ENCODE data around the gene CD40LG.

Gene CD40LG

DNA sequence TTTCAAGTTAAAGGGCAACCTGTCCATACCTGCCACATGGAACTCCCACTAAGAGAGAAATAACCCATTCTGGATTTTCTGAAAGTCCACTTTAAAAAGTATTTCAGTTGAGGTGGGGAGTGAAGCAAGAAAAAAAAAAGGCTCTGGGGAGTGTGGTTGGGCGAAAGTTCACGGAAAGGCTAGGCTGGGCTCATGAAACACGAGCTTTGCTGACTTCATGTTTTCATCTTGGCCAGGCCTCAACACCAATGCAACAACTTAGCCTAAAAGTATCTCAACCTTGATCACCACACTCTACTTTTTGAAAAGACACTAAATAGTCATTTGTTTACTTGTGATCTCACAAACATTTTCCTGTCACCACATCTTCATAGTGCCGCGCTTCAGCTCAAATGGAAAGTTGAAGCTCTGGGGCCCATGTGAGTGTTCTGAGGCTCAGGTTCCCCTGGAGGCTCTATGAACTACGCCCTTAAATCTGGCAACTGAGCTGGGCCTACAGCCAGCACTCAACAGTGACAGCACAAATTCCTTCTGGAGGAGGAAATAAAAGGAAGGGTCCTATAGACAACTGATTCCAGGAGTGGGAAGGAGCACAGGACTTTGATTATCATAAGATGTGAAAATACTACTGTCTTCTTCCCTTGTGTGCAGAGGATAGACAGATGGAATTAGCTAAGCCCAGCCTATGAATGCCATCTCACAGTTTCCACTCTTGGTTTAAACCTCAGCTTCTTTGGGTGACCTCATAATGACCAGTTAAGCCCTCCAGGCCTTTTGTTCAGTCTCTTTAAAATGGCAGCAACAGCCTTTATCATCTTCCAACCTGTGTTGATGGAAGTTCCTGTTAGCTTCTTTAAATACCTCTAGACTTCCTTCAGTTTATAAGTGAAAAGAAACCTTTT, 5.1 kb downstream of the CD40LG start:
- peak; percentile 42 to 46 for ATAC-seq

DNA sequence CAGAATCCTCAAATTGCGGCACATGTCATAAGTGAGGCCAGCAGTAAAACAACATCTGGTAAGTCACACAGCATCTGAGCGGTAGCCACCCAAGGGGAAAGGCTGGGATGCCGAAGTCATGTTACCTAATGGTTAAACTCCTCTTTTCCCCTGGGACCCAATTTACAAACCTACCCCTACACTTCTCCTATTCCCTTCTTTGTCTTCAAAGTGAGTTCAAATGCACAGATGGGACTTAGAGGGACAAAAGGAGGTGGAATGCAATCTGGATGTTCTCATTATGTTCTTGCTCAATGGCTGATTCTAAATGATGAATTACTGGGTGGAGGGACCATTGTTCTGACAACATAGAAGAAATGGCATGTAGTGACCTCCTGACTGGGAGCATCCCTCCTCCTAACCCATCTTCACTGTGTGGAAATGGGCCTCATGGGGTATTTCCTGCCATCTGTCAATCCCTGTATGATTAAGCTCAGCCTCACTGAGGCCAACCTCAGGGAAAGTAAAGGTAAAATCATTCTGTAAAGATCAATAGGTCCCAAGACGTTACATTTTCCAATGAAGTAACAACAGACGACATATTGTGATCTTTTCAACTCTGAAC, 8.5 kb downstream of the CD40LG start:
- ATAC-seq: no peak

DNA sequence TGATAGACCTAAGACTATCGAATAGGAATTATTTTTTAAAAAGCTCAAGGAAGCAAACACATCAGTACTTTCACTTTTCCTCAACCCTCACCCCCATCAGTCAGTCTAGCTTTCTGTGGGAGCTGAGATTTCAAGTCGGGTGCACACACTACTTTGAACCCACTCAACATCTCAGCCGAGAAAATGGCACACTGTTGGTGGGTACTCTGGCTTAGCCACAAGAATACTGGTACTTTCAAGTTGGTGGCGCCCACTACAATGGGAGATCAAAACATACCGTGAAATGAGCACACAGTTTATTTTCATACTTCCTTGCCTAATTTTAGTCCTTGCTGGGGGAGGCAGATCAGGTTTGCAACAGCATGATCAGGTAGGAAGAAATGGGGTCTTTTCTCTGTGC, 10.2 kb downstream of the CD40LG start:
- no peak for ATAC-seq

DNA sequence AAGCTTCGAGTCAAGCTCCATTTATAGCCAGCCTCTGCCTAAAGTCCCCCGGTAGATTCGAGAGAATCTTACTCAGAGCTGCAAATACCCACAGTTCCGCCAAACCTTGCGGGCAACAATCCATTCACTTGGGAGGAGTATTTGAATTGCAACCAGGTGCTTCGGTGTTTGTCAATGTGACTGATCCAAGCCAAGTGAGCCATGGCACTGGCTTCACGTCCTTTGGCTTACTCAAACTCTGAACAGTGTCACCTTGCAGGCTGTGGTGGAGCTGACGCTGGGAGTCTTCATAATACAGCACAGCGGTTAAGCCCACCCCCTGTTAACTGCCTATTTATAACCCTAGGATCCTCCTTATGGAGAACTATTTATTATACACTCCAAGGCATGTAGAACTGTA, 11.2 kb downstream of the CD40LG start:
- no peak for ATAC-seq

DNA sequence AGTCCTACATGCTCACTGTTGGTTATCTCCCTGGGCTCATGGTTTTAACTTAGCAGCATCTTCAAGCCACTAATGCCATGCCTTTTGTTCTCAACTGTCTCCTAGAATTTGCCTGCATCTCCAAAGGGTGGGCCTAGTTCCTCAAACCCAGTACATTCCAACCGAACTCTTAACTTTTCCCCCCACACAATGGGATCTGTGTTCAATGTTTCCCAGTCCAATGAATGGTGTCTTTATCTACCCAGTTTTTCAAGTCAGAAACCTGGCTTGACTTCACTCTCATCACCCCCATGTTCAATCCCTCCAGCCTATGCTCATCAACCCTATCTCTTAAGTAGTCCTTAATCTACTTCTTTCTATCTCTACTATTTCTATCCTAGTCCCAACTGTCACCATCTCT, 12.9 kb downstream of the CD40LG start:
- no peak for ATAC-seq

DNA sequence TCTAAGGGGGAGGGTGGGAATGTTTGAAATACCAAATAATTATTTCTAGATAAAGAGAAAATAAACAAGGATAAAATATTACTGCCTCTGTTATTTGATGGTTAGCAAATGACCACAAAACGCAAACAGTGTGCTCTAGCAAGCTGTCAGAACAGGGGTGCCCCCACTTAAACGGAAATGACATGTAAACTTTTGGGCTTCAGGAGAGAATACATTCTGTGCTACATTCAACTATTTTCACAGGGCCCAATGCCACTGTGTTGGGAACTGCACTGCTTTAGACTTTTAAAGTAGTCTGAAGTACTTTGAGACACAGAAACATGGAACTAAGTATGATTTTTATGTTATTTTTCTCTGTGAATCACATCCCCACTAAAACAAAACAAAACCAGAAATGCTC, 14.1 kb downstream of the CD40LG start:
- no peak for ATAC-seq

DNA sequence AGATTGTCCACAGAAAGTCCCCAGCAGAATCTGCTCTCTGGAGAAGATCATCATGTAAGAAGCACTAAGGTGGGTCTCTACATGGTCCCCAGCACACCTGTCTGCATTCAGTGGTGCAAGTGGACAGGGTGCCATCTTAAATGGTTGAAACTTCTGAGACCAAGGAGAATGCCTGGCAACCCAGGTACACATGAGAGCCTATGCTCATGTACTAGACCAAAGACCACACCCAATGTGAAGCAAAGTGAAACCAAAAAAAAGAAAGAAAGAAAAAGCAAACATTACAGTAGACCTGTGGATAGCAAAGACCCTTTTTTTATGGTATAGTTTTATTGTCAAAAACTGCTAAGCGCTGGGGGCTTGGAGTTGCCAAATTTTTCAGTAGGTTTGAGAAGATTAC, 15.0 kb downstream of the CD40LG start:
- ATAC-seq: peak in 1 of 2 donors; percentile 38

DNA sequence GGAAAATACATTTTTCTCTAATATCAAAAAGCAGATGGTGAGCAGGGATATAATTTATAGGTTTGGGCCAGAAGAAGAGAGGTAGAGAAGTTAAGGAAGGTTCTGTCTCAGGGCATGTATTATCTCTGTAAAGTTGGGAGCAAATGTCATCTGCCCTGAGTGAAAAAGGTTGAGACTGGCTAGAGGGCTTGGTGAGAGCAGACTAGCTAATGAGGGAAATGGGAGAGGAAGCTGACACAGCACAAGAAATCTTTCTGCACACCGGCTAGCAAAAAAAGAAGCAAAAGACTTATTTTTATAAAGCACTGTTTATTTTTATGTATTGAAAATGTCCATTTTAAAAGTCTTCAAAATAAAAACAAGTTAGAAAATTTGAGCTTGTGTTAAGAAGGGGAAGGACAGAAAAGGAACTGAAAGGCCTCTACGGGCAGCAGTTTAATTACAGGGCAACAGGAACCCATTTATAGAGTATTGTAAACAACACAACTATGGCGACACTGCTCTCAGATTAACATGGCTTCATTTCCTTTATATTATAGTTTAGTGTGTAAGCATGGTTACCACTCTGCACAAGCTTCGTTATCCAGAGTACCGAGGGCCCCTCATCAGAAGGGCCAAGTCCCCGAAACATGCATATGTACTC, 17.4 kb downstream of the CD40LG start:
- no peak for ATAC-seq

DNA sequence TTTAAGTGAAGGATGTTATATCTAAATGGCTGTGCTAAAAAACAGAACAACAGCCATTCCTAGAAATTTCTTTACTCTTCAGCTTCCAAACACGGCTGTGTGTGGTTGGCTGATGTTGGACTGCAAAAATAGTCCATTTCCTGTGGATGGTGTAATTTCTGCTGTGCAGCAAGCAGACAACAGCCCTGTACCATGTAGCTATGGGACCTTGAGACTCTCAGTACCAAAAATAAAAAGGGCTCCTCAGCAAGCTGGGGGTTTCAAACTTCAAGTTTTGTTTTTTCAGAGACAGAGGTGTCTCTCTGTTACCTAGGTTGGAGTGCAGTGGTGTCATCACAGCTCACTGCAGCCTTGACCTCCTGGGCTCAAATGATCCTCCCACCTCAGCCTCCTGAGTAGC, 18.1 kb downstream of the CD40LG start:
- no peak for ATAC-seq

DNA sequence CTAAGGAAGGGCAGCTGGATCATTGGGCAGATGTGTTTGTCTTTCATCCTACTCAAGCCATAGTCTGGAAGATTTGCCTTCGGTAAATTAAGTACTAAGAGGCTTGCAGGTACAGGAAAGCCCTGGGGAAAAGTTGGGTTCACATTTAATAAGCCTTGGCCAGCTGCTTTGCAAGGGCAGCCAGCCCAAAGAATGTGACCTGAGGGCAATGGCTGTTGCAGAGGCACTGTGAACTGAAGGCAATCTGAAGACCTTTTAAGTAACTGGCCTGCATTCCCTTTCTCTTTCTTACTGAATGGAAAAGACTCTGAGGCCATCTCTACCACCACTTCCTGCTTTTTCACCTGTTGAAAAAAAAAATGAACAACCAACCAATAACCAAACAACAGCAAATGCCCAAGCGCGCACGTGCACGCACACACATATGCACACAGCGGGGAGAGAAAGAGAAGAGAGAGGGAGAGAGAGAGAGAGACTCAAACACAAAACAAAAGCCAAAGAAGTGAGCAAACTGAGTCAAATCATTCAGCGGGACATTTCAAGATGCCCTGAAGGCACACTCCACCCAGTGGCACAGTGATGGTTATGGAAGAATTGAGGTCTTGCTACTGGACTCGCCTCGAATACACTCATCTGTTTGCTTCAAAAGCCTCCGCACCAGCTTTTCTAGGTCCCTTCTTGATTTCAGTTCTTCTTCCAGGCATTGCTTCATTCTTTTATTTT, 19.6 kb downstream of the CD40LG start:
- ATAC-seq: no peak

DNA sequence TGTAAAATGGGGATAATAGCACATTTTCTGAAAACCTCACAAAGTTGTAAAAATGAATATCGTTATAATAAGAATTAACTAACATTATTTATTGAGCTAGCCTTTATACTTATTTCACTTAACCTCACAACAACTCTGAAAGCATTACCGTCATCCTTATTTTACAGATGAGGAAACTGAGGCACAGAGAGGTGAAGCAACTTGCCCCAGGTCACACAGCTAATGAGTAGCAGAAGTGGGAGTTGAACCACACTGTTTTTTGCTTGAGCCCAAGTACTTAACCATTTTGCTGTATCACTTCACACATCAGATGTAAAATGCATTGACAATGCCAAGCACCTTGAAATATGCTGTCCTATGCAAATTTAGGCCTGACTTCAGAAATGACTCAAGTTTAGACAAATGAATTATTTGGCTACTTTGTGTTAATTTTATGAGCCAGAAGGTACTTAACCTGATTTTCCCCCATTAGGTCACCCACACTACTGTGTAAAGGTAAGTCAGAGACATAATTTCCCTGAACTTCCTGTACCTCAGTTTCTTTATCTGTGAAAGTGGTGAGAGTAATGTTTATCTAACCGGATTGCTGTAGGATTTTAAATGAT, 23.1 kb downstream of the CD40LG start:
- ATAC-seq: peak; percentile 30 to 55

DNA sequence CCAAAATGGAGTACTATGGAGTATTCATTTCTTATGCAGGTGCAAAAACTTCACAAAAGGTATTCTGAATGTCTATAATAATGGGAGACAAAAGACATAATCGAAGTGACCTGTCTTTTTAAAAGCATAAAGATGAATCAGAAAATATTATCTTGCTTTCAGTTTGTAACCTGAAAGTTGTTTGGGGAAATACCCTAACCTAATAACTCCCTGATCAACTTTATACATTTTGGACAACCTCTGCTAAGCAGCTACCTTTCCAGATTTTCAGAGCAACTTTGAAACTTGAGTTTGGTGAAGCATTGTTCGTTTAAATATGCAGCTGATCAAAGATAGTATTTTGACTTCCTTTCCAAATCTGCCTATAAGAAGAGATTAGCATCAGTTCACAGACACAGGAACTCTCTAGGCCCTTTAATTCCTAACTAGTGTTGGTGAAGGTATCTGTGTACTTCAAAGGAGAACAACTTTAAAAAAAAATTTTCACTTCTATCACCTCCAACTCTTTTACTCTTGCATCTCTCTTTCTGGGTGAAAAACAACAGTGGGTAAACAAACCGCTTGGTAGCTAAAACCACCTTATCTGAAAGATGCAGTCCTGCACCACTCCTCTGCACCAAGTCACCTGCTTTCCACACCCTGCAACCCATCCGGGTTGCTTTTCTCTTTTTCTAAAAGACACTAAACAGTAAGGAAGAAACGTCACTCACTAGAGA, 26.5 kb downstream of the CD40LG start:
- ATAC-seq: peak; percentile 47 to 57

DNA sequence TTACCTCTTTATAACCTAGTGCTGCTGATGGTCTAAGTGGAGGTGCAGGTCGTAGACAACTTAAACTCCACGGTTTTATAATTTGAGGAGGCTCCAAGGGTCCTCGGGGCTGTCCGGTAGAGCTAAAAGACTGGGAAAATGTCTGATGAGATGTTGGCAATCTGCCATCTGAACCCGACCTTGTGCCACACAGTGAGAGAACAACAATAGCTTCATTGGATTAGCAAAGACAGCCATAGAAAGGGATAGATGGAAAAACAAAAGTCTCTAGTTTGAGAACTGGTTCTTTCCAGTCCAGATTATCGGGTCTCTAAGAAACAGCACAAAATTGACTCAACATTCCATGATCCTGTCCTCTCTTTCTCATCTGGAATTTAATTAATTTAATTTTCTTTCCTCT, 31.6 kb downstream of the CD40LG start:
- ATAC-seq: no peak

DNA sequence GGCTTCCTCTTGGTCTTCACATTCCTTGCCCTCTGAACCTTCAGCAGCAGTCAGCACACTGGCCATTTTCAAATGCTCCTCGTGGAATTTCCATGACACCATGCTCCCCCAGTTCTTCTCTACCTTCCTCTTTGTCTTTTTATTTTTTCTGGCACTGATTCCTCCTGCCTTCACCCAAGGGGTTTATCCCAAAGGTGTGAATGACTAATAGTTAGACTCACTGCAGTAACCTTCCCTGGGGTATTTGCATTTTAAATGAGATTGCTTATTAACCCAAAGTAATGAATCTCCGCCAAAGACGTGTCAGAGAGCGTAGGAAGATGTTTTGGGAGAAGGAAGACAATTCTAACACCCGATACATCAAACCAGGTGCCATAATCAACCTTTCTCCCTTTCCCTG, 36.2 kb downstream of the CD40LG start:
- ATAC-seq: no peak

DNA sequence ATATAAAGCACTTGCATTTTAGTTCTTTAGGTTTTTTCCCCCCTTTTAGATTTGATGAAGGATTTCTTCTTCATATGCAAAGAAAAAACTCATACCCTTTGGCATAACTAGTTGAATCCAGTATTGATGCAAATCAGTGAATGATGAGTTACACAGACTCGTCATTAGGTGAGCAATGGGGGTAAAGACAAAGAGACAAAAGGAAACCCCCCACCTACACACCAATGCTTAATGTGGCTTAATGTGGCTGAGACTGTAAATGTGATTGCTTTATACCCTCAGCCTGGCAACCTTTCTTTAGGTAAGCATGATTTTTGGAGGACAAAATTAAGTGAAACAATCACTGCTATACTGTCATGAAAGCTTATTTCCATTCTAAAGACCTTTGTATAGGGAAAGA, 39.5 kb downstream of the CD40LG start:
- peak; percentile 94 to 96 for ATAC-seq

DNA sequence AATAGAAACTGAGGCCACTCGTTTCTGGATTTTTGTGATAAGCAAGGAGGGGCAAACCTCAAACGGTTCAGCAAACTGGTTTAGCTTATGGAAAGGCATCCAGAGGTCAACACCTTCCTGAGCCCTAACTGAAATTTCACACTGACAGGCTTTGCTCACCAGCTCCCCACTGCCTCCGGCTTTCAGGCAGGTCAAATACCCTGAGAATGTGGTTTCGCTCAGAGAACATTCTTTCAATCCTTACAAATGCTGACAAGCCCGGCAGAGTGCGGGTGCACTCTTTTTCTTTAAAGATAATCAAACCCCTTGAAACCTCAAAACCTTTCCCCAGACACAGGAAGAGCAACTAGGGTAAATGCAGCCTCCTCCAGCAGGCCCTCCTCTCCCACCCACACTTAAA, 41.5 kb downstream of the CD40LG start:
- no peak for ATAC-seq

DNA sequence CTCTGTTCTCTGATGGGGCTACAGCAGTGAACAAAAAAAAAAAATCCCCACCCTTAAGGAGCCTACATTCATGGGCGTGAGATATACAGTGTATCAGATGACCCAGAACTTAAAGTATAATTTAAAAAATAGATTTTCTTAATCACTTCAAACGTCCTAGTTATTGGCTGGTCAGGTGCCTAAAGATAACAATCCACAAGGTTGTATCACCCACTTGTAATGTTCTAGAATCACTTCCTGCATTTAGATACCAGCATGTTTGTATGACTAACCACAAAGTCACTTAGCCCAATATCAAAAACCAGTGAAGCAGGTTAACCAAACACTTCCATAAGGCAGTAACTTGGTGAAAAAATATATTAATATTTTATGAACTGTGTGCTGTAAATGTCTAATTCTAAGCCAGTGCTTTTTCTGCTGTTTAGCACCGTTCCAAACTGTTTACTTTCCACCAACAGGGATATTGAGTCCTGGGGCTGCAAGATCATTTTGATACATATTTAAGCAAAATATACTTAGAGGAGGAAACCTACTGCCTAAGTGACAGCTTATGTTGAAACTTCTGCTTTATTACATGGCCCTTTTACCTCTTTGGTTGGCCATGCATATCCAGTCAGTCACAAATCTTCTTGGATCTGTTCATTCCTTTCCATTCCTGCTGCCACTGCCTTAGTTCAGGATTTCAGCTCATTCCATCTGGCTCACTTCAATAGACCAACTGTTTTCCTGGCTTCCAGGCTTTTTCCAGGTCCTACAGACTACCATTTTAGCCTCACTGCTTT, 43.3 kb downstream of the CD40LG start:
- ATAC-seq: peak in 1 of 2 donors; percentile 12

DNA sequence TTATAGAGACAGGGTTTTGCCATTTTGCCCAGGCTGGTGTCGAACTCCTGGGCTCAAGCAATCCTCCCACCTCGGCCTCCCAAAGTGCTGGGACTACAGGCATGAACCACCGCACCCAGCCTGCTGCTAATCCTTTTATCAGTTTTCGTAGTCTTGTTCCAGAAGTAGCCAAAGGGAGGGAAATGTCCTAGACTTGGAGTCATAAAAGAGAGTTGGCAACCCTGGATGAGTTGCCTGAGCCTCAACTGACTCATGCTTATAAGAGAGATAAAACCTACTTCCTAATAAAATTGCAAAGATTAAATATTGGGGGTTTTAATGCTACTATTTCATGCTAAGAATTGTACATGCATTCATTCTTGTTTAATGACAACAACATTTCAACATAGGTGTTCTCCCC, 44.3 kb downstream of the CD40LG start:
- ATAC-seq: no peak

DNA sequence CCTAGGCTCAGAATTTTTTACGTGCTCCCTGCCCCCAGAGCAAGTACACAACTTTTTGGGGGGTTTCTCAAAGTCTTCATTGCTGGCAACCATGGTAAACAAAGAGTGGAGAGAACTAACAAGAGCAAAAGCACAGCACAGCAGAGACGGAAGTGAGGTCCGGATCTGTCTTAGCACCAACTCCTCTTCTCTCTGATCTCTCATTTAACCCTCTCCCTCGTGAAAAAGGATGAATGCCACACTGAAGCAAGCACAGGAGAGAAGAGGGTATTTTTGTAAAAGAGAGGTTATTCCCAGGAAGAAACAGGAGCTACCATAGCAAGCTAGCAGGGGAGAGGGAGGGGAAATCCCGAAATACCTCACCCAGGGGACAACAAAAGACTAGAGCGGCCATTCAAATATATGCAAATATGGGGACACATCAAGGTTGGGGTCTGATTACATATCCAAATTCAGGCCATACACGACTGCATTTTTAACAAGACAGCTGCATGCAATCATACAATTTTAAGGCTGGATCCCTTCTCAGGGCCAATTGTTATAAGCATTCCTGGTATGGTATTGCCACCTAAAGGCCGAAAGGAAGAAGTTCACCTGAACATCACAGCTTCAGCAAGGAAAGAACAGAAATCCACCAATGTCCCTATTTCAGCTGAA, 46.6 kb downstream of the CD40LG start:
- ATAC-seq: peak; percentile 70 to 80

DNA sequence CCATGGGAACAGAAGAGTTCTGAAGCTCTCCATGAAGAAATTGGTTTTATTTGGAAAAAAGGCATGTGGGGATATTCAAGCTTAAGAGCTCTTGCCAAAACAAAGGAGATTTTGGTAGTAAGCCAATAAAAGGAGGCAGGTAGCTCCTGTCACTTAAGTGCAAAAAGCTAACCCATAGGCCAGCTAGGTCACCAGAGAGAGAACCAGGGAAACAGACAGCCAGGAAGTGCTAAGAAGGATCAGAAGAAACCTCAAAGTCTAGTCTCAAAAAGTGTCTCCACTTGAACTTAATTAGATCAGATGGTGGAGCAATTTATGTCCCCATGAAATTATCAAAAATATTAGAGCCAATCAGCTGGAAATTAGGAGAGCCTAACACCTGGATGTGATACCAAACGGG, 49.2 kb downstream of the CD40LG start:
- ATAC-seq: no peak

DNA sequence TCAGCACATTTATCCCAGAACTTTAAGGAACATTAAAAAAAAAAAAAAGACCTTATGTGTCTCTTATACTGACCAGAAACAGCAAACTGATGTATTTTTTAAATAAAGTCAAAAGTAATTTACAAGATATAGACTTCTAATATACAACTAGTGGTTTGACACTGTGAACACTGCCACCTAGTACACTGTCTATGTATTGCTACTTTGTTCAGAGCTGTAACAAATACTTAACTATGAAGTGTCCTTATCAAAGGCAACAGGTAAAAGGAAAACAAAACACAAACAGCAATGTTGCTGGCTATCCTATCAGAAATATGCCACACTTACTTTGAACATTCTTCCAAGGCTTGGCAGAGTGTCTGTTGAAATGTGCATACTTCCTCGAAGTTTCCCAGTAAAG, 60.4 kb downstream of the CD40LG start:
- no peak for ATAC-seq

All from activated CD4-positive, CD25-positive, alpha-beta regulatory T cell treated with anti-CD3 and anti-CD28 coated beads, Interleukin-2, amount 50 U/mL, for 24 hours (primary cell).